Pulmonary artery endothelial cell (primary cell): ENCODE results near the gene MLIP. TPM values are rescaled to one million over a fixed set of nuclear protein-coding genes. Genes with fewer than 3 reads are reported as not detected.
"Not testable (repeated sequence)": the region's sequence is repeated elsewhere in the genome, so short reads cannot be mapped to it uniquely, and the experiment has no call there.

ENCODE experiments used
- DNase-seq: peaks from one replicate; pipeline ENCODE4 v3.0.0-alpha.2; 2011; ENCODE audit warnings: low read depth, low spot score
- total RNA-seq: library from RNA; depleted of rRNA; stranded (reverse); fragments of >200 nt; gene quantifications from 2 replicates; pipeline ENCODE4 v1.2.3, GENCODE V29; 2014

Gene MLIP
- total RNA-seq, 1 donor from 2014 or later, result 21.7 TPM

- DNase-seq, result no peak
These were observed 105.8 kb downstream of the MLIP start for GRCh38 chr6:54217018-54217417.

DNA sequence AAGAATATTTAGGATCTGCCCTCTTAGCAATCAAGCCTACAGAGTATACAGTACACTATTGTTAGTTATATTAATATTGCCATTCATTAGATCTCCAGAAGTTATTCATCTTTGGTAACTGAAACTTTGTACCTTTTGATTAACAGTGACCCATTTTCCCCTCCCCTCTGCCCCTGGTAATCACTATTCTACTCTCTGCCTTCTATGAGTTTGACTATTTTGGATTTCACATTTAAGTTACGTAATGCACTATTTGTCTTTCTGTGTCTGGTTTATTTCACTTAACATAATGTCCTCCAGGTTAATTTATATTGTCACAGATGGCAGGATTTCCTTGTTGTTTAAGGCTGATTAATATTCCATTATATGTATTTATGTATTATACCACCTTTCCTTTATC is 111.0 kb downstream of the MLIP start:
- no peak for DNase-seq

DNA sequence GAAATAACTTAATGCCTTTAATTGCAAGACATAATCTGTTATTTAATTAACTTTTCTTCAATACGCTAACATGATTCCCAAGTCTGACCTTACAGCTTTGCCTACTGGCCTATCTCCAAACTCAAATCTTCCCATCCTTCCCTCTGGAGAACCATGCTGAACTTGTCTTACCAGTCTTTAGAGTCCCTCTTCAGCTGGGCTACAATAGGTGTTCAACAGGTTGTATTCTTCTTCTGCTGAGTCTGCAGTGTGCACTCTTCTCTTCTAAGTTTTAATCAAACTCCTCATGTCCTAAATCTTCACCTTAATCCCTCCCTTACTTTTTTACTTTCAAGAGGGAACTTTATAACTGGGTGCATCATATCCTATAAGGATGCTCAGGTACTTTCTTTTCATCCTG is 121.5 kb downstream of the MLIP start:
- no peak for DNase-seq

DNA sequence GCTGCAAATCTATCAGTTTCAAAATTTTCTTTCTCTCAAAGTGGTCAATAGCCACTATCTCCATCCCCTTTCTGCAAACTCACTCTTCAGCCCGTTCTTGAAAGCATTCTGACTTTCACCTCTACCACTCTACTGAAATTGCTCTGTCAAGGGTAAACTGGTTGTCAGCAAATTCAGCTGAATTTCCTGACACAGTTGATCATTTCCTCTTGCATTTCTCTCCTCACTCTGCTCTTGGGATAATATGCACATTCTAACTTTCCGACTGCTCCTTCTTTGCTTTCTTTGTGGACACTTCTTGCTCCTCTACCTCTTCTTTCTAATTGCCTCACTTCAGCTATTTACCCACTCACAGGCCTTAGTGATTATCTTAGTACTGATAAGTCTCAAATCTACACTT is 123.3 kb downstream of the MLIP start:
- no peak for DNase-seq

DNA sequence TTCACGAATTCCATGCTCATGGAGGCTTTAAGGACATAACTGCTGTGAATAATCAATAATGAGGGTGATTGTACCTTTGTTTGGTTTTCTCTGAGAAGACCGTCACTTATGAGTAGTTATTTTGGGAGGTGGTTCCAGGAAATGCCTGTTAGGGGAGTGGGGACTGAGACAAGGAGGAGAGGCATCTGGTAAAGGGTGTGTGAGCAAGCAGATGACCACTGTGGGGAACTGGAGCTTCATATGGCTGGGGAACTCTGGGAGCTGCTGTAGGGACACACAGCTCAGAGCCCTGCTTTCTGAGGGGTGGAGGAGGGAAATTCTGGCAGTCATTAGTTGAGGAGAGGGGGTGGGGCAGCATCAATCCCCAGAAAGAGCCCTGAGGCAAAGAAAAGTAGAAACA is 125.7 kb downstream of the MLIP start:
- no peak for DNase-seq

GRCh38 chr6:54238396-54238795 is 127.2 kb downstream of the MLIP start:
- peak; percentile 60 for DNase-seq

GRCh38 chr6:54243699-54244098 is 132.5 kb downstream of the MLIP start:
- no peak for DNase-seq

DNA sequence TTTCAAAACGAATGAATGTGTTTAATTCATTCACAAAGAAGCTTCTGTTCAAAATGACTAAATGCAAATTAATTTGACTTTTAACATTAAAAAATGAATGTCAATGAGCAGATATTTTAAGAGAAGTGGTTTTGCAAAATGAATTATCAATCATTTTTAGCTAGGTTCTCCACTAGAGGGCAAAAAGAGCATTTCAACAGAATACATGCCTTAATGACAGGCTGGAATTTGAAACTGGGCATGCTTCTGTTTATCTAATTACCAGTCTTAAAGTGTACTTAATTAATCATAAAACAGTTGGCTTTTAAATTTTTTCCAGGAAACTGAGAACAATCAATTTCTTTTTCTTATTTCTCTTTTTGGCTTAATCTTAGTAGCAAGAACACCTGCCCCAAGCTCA is 133.2 kb downstream of the MLIP start:
- no peak for DNase-seq

GRCh38 chr6:54245265-54245664 is 134.0 kb downstream of the MLIP start:
- DNase-seq, result no peak

DNA sequence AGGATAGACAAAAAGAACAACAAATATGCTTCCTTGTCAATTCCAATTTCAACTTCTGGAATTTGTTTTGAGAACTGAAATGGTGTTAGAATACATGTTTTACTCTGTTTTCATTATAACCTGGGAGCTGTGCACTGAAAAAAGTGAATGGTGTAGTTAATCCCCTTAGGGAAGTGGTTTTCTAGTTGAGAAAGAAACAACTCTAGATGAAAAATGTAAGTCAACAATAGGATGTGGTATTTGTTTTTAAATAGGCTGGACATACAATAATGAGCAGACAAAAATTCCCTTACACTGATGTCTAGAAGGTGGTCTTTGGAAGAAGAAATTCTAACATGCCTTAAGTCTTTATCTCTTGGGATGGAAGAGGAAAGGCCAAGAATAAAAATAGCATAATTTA is 137.1 kb downstream of the MLIP start:
- no peak for DNase-seq

DNA sequence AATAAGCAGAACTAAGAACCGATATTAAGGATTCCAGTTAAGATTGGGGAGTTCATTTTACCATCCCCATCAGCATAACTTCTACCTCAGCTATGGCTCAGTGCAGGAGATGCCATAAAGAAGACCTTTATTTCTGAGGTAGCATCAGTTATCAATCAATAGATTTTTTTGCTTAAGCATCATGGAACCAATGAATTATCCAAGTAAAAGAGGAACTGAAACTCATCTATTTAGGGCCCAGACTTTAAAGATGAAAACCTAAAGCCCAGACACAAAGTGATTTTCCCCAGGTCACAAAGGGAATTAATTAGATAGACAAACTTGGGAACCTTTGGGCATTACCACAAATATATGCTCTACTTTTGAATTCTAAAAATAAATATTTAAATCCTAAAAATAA is 137.8 kb downstream of the MLIP start:
- DNase-seq, result no peak

DNA sequence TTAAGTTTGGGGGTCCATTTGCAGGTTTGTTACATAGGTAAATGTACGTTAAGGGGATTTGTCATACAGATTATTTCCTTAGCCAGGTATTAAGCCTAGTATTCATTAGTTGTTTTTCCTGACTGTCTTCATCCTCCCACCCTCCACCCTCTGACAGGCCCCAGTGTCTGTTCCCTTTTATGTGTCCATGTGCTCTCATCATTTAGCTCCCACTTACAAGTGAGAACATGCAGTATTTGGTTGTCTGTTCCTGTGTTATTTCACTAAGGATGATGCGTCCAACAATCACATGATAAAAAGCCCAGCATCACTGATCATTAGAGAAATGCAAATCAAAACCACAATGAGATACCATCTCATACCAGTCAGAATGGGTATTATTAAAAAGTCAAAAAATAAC is 138.6 kb downstream of the MLIP start:
- DNase-seq, result not testable (repeated sequence)

DNA sequence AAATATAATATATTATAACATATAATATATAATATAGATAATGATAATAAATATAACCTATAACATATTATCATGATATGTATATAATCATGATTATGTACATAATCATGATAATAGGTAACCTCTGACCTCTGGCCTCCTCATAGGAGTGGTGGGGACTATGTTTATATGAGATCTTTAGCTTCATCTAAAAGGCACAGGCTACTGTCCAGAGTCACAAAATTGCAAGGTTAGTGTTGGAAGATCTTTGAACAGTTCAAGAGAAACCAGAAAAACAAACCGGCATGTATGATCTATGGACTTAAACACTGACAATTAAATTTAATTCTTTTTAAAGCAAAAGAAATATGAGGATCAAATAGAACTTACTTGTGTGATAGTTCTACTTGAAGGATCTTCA is 141.3 kb downstream of the MLIP start:
- no peak for DNase-seq

GRCh38 chr6:54252916-54253315 is 141.7 kb downstream of the MLIP start:
- no peak for DNase-seq

GRCh38 chr6:54254886-54255285 is 143.6 kb downstream of the MLIP start:
- DNase-seq, result no peak

DNA sequence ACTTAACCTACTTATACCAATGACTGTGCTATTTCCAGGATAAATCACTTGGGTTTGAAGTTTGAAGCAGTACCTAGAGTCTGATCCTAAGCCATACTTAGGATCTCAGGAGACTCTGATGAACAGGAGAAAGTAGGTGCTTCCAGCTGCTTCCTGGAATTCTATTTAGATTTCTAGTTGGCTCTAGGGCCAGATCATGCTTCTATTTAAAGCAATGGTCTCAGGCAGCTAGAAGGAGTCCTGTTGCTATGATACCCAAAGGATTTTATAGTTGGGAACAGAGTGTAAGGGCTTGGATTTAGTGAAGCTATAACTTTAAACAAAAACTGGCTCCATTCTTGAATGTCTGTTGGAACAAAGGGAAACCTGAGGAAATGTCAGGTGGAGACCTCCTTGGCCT is 144.6 kb downstream of the MLIP start:
- DNase-seq, result no peak

DNA sequence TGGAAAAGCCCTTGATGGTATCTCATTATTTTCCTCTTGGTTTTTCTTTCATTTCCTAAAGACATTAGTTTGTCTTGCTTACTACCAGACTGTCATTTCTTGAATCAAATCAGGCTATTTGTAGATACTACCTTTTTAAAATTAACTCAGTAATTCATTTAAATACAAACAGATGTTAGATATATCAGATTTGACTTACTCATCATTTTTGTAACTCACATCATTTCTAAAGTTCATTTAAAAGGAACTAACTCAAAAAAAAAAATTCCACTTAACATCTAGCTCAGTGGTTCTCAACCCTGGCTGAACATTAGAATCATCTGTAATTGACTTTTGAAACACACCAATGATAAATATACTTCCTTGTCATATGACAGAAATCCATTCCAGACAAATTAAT is 148.8 kb downstream of the MLIP start:
- DNase-seq, result no peak

DNA sequence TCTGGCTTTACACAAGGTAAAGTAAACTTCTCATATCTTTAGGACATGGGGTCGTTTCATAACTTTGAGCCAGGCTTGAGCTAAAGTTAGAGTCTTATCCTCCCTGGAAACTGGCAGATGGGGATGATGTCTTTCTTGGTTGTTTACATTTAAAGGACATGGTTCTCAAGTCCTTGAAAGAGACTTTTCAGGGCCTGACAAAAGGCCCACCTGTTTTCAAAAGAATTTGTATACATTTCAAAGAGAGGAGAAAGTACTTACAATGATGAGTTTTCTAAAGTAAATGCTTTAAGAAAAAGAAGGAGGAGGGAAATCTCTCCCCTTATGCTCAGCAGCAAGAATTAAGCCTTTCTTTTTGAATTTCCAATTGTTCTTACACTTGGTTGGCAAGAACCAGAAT is 151.3 kb downstream of the MLIP start:
- DNase-seq, result no peak

DNA sequence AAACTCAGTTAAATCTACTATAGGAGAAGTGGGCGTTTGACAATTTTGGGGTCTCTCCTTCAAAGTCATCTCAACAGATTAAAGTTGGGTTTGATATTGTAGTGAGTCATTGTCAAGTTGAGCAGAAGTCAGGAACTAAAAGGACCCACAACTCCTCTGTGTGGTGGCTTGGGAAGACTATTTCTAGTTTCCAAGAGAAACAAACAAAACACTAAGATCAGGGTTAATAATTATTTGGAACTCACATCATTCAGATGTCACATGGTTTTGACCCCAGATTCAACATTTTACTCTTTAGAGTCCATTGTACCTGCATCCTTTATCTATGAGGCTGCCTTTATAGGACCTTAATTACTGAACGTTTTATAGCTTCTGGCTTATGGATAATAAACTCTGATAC is 151.7 kb downstream of the MLIP start:
- DNase-seq, result no peak

DNA sequence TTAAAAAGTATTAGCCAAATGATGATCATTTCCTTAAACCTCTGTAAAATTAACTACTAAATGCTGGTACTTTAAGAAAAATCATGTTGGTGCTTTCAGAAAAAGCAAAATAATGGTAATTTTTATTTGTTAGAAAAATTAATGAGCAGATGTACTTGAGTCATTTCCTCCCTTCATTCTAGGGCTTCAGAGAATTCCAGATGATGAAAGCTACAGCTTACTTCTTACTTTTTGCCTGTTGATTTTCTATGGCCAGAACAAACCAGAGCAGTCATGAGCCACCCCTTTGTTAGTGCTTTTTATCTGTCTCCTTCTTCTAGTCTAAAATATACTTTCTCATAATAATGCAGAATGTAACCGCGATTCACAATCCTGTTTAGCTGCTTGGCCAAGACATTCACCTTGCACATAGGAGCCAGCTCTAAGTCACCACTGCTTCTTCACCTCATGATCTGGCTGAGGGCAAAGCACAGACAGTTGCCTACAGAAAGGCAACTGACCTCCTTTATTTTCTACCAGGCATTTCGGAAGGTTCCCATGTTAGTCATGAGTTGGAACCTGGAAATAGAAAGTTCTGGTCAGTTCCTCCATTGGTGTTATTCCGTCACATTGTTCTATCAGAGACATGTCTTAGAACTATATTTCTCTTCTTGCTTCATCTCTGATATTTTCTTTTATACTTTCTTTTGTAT is 153.5 kb downstream of the MLIP start:
- DNase-seq, result no peak

DNA sequence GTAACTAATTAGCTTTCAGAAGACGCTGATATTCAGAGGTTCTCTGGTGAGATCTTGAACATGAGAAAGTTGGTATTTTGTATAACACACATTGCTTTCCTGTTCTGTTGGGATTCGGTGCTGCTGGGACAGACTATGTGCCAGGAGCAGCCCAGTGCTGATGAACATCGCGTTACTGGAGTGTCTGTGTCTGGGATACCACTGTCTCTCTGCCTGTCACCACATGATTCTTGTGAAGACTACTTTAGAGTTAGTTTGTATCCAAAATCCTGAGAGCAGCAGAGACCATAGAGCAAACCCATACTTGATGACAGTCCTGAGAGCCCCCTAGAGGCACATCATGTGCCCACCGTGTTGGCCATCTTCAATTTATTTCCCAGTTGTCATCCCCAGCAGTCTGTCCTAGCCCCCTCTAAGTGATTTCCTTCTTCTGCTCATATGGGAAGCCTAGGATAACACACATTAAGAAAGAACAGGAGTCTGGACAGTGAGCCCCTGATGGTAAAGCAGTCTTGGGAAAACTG is 155.2 kb downstream of the MLIP start:
- DNase-seq, result no peak

GRCh38 chr6:54267798-54268197 is 156.6 kb downstream of the MLIP start:
- no peak for DNase-seq

- DNase-seq, result no peak
These were observed 162.1 kb downstream of the MLIP start for GRCh38 chr6:54273214-54273820.
